K562 (cell line): ENCODE results near the gene CD70. TPM values are rescaled to one million over a fixed set of nuclear protein-coding genes. Genes with fewer than 3 reads are reported as not detected.

Source experiments
- ATAC-seq: fragments of 200-7000 bp; cut with Tn5 transposase; 3 replicates; pipeline ENCODE4 v1.9.1; 2020; ENCODE audit warnings: moderate library complexity
- BruUV-seq: library from RNA; stranded (reverse); fragments of 400-500 nt; replicated peaks from 2 replicates; lab custom pipeline; 2021; lab: Mats Ljungman, UMichigan
- CTCF ChIA-PET: fragments of 300-600 bp; formaldehyde crosslinking; extraction: SDS; loops from one replicate; lab custom pipeline; 2021; ENCODE audit warnings: low intra/inter-chr PET ratio; lab: Yijun Ruan, JAX
- POLR2A ChIA-PET: fragments of 300-600, 350-650 bp; sonication (Branson Sonifier 250); formaldehyde crosslinking; extraction: SDS; loops from one replicate; lab custom pipeline; 2021; ENCODE audit warnings: antibody characterized with exemption, inconsistent platforms; lab: Yijun Ruan, JAX
- DNase-seq, 4 experiments: peaks; one replicate each; pipeline versions ENCODE4 v3.0.0 to v3.0.0-alpha.2; 2011 to 2018; ENCODE audit warnings: low spot score in 3 of 4, mixed read lengths in 3 of 4; ENCODE audit errors: extremely low read depth in 1 of 4
- FAIRE-seq: peaks from 2 replicates; lab custom pipeline; 2011; peaks lifted over from hg19 to GRCh38; lab: Jason Lieb, UNC
- H2AFZ ChIP-seq: 2 replicates; pipeline ENCODE4 v1.6.0; 2011; ENCODE audit warnings: low read depth, low read length, control low read depth, inconsistent platforms
- H3K27ac ChIP-seq: fragments of 200-600 bp; 3 replicates; pipeline ENCODE4 v1.8.0; 2011; ENCODE audit warnings: low read depth, mild to moderate bottlenecking, control low read depth, inconsistent platforms, low read length, moderate library complexity, mixed read lengths; ENCODE audit errors: extremely low read depth
- H3K27me3 ChIP-seq, 2 experiments: fragments of 300-600 bp in 1 of 2; 2 replicates in 1 of 2; 3 replicates in 1 of 2; pipeline versions ENCODE4 v1.6.0 to v1.8.0; 2011; ENCODE audit warnings: inconsistent platforms in 2 of 2, low read length in 2 of 2, mild to moderate bottlenecking in 1 of 2, mixed read lengths in 1 of 2, moderate library complexity in 1 of 2; ENCODE audit not compliant: control insufficient read depth in 2 of 2, insufficient read depth in 2 of 2
- H3K36me3 ChIP-seq: fragments of 300-600 bp; 3 replicates; pipeline ENCODE4 v1.8.0; 2011; ENCODE audit warnings: mild to moderate bottlenecking, low read length, inconsistent platforms; ENCODE audit not compliant: control insufficient read depth, insufficient read depth
- H3K4me1 ChIP-seq, 2 experiments: fragments of 200-600 bp in 1 of 2; replicated peaks in 1 of 2; 2 replicates in 1 of 2; 3 replicates in 1 of 2; pipeline versions ENCODE4 v1.5.1 to v1.8.0; 2011; ENCODE audit warnings: inconsistent platforms in 2 of 2, low read length in 2 of 2, mild to moderate bottlenecking in 1 of 2, mixed read lengths in 1 of 2, moderate library complexity in 1 of 2; ENCODE audit not compliant: control insufficient read depth in 2 of 2, insufficient read depth in 2 of 2
- H3K4me2 ChIP-seq: 2 replicates; pipeline ENCODE4 v1.6.1; 2011; ENCODE audit warnings: low read length, control low read depth, inconsistent platforms, mixed read lengths; ENCODE audit not compliant: insufficient read depth
- H3K4me3 ChIP-seq: fragments of 200-600 bp; sonication (generic), shearing (Covaris generic); 2 replicates; pipeline ENCODE4 v1.5.1; 2016; ENCODE audit warnings: control low read depth, inconsistent platforms
- H3K79me2 ChIP-seq: fragments of 200-600 bp; 3 replicates; pipeline ENCODE4 v1.8.0; 2011; ENCODE audit warnings: low read length, inconsistent platforms; ENCODE audit not compliant: control insufficient read depth, insufficient read depth
- H3K9ac ChIP-seq, 2 experiments: 2 replicates each; pipeline versions ENCODE4 v1.6.0 to v1.6.1; 2011; ENCODE audit warnings: low read depth in 2 of 2, low read length in 2 of 2, control low read depth in 1 of 2, inconsistent platforms in 1 of 2, mild to moderate bottlenecking in 1 of 2, mixed read lengths in 1 of 2; ENCODE audit not compliant: insufficient read depth in 1 of 2
- H3K9me1 ChIP-seq: one replicate; pipeline ENCODE4 v1.6.0; 2011; ENCODE audit warnings: inconsistent platforms, mild to moderate bottlenecking, low read length, moderate library complexity; ENCODE audit not compliant: control insufficient read depth, insufficient read depth
- H3K9me3 ChIP-seq: replicated peaks from 2 replicates; pipeline ENCODE4 v1.5.1; 2011; ENCODE audit warnings: low read depth, low read length, inconsistent platforms; ENCODE audit not compliant: control insufficient read depth, insufficient read depth
- H4K20me1 ChIP-seq: replicated peaks from 2 replicates; pipeline ENCODE4 v1.6.1; 2011; ENCODE audit warnings: low read length, inconsistent platforms, mixed read lengths; ENCODE audit not compliant: control insufficient read depth, insufficient read depth
- ASH1L ChIP-seq: fragments of 450-650 bp; IDR thresholded peaks from 2 replicates; pipeline ENCODE4 v1.6.1; 2018; ENCODE audit warnings: borderline replicate concordance, mild to moderate bottlenecking, low read depth; ENCODE audit not compliant: partially characterized antibody
- CBFA2T3 ChIP-seq: fragments of 450-650 bp; IDR thresholded peaks from 2 replicates; pipeline ENCODE4 v1.6.1; 2017
- CBX8 ChIP-seq: fragments of 200-600 bp; sonication (generic); IDR thresholded peaks from 2 replicates; pipeline ENCODE4 v1.6.1; 2012; ENCODE audit warnings: borderline replicate concordance, mixed run types, low read depth, mild to moderate bottlenecking, moderate library complexity, mixed read lengths, low read length, control low read depth, inconsistent platforms; ENCODE audit not compliant: poor library complexity, severe bottlenecking; ENCODE audit errors: extremely low read depth
- CEBPG ChIP-seq, 3 experiments: fragments of 200-800 bp in 1 of 3; sonication (Bioruptor generic) in 1 of 3; sonication (generic) in 1 of 3; formaldehyde crosslinking in 1 of 3; IDR thresholded peaks in 2 of 3; conservative IDR thresholded peaks in 1 of 3; 2 replicates each; pipeline versions ENCODE4 v1.6.1 to v1.8.0; 2016 to 2022; ENCODE audit warnings: missing compliant biosample characterization in 2 of 3, missing genetic modification characterization in 2 of 3, mild to moderate bottlenecking in 1 of 3, missing genetic modification reagents in 1 of 3
- CLOCK ChIP-seq: fragments of 250-450 bp; sonication (Bioruptor Pico); IDR thresholded peaks from 2 replicates; pipeline ENCODE4 v1.4.0; 2020; ENCODE audit warnings: mild to moderate bottlenecking, moderate library complexity, borderline replicate concordance
- ZC3H11A ChIP-seq: IDR thresholded peaks from 2 replicates; pipeline ENCODE4 v1.6.1; 2012; ENCODE audit warnings: low read depth, low read length, improper control_type of control experiment
- ZC3H8 ChIP-seq: fragments of 450-650 bp; IDR thresholded peaks from 2 replicates; pipeline ENCODE4 v1.6.1; 2017
- WGBS: fragments of 100-300 bp; shearing (Covaris generic); methylation state at CpG from one replicate; pipeline ENCODE4 v1.1.6; 2016; ENCODE audit warnings: low coverage, mixed read lengths; ENCODE audit not compliant: insufficient coverage; ENCODE audit errors: missing lambda C conversion rate; 5-methylcytosine and 5-hydroxymethylcytosine counted together
- in situ Hi-C: fragments of 300-500 bp; cut with MboI; formaldehyde crosslinking; loops from 4 replicates; pipeline ENCODE4 v1.15.0; 2018; ENCODE audit warnings: inconsistent platforms, mixed read lengths
- intact Hi-C: fragments of 100-400 bp; cut with micrococcal nuclease; formaldehyde crosslinking; loops from 2 replicates; pipeline ENCODE4 v1.14.2; 2022
- polyA plus RNA-seq, 8 experiments: library from polyadenylated mRNA; depleted of rRNA in 4 of 8; stranded (reverse) in 5 of 8; unstranded in 3 of 8; fragments of >200 nt; fragmentation: Nextera tagmentation in 2 of 8; fragmentation: Illumina TruSeq in 1 of 8; extraction: Ambion mirVana in 2 of 8; extraction: Trizol in 1 of 8; gene quantifications; 2 replicates each; pipeline versions ENCODE4 v1.2.1 to v1.2.3, GENCODE V29; 2011 to 2014; ENCODE audit warnings: inconsistent platforms in 1 of 8, missing spikeins in 1 of 8
- total RNA-seq, 7 experiments: library from RNA; depleted of rRNA in 6 of 7; stranded (reverse); fragments of >200 nt in 6 of 7; fragmentation: Illumina TruSeq in 2 of 7; extraction: Trizol in 2 of 7; gene quantifications; 2 replicates each; pipeline versions ENCODE4 v1.2.1 to v1.2.3, GENCODE V29; 2011 to 2021; ENCODE audit warnings: low replicate concordance in 1 of 7

The CD70 gene
- total and polyA plus RNA-seq, 9 of the 15 experiments (the other 6 are each of a cell fraction or from before 2014, with no cell fraction given): 0.06 to 0.58 (median 0.33) TPM; not detected in 4

DNA sequence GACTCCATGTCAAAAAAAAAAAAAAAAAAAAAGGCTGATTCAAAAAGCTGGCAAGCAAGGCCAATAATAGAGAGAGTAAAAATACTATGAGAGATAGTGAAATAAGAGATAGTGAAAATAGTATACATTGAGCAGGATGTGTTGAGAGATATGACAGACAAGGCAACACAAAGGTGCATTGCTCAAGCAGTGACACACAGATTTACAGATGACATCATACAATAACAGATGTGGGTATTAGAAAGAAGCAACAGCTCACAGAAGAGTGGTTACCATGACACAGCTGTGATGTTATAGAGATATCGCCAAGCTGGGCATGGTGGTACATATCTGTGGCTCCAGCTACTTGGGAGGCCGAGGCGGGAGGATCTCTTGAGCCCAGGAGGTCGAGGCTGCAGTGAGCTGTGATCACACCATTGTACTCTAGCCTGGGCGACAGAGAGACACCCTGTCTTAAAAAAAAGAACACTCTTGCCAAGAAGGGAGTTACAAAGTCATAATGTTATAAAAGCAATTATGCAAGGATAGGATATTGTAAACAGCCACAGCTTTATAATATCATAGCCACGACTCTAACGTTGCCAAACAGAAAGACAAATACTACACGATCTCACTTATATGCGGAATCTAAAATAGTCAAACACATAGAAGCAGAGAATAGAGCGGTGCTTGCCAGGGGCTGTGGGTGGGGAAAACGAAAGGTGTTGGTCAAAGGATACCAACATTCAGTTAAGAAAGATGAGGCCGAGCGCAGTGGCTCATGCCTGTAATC lies 49.8 kb downstream of the CD70 start (continued):
- TF ChIP-seq CBFA2T3 (peak; percentile 39), CEBPG (CRISPR knock-in tag; IDR thresholded peaks at IDR 0.05) (no peak), CEBPG (tag; conservative IDR thresholded peaks at IDR 0.05 in 1 of 2, IDR thresholded peaks at IDR 0.05 in 1 of 2) (peak in 1 of 2 experiments; percentile 71; a peak in 2 of 4 replicates)

DNA sequence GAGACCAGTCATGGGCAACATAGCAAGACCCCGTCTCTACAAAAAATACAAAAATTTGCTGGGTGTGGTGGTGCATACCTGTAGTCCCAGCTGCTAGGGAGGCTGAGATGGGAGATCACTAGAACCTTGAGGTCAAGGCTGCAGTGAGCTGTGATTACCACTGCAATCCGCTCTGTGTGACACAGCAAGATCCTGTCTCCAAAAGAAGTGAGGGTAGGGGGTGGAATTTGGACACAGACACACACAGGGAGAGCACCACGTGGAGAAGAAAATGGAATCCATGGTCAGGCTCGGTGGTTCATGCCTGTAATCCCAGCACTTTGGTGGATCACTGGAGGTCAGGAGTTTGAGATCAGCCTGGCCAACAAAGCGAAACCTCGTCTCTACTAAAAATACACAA lies 51.4 kb downstream of the CD70 start:
- Histone ChIP-seq H2AFZ (no peak overlapping the region), H3K9ac (no peak overlapping the region), H3K9me3 (peaks cover 4% of the 10 kb centered on the region), H3K4me2 (no peak overlapping the region), H4K20me1 (no peaks in the 10 kb centered on the region), H3K27me3 (no peaks in the 10 kb centered on the region), H3K36me3 (peaks cover 17% of the 10 kb centered on the region), H3K4me3 (no peak overlapping the region), H3K9me1 (no peaks in the 10 kb centered on the region), H3K4me1 (peaks cover 2 to 5% of the 10 kb centered on the region in 2 experiments; a peak in 2 of 5 replicates), H3K27ac (no peak overlapping the region), H3K79me2 (no peaks in the 10 kb centered on the region)
- ChIA-PET CTCF (interaction anchor here (0.6 kb wide), 2 partner anchors 38 to 1707 kb away, joined by 3 to 4 read pairs; no protein-coding TSS in a partner anchor), POLR2A (interaction anchor here (0.7 to 2.9 kb wide), 4 partner anchors 8 to 96 kb away, joined by 3 to 17 read pairs (median 3); partner anchors contain the start of gene TNFSF9)
- BruUV-seq: no TSS peak
- in situ Hi-C loops (no loop called here), intact Hi-C loops (no loop called here)
- FAIRE-seq (no peak), ATAC-seq (no peak), DNase-seq (no peak)
- no peak for TF ChIP-seq CBX8
- TF ChIP-seq ZC3H11A: no peak
- no peak for TF ChIP-seq ZC3H8
- TF ChIP-seq CLOCK (CRISPR knock-in tag): no peak
- no peak for TF ChIP-seq ASH1L
- WGBS: 56% methylated on average over 6 of the region's 6 CpGs
